ENCODE data around the gene MMADHC. TPM values are rescaled to one million over a fixed set of nuclear protein-coding genes. Genes with fewer than 3 reads are reported as not detected.

Gene MMADHC
- total and polyA plus RNA-seq, 9 of the 15 experiments (the other 6 are each of a cell fraction or from before 2014, with no cell fraction given) = 187 to 850 (median 271) TPM

DNA sequence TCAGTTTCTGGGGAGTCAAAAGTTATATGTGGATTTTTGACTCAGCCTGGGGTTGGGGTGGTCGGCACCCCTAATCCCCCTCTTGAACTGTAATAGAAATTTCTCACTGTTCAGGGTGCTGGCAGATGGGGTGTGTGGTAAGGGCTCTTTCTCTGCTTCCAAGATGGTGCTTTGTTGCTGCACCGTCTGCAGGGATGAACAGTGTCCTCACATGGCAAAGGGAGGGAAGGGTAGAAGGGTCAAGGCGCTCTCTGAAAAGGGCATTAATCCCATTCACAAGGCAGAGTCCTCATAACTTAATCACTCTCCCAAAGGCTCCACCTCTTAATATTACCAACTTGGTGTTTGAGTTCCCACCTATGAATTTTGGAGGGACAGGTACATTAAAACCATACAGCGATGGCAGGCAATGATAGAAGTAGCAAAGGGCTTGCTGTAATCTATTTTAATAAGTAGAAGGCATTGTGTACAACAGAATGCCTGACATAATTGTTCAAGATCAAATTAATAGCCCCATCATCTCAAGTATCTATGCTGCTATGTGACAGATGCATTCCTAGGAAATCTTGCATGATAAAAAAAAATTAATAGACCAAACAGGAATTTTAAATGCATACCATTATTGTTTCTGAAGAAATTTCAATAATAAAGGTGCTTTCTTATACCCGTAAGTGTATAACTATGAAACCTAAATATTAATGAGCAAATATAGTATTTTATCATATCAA, 28.1 kb downstream of the MMADHC start (continued):
- TF ChIP-seq, protein P1, sequence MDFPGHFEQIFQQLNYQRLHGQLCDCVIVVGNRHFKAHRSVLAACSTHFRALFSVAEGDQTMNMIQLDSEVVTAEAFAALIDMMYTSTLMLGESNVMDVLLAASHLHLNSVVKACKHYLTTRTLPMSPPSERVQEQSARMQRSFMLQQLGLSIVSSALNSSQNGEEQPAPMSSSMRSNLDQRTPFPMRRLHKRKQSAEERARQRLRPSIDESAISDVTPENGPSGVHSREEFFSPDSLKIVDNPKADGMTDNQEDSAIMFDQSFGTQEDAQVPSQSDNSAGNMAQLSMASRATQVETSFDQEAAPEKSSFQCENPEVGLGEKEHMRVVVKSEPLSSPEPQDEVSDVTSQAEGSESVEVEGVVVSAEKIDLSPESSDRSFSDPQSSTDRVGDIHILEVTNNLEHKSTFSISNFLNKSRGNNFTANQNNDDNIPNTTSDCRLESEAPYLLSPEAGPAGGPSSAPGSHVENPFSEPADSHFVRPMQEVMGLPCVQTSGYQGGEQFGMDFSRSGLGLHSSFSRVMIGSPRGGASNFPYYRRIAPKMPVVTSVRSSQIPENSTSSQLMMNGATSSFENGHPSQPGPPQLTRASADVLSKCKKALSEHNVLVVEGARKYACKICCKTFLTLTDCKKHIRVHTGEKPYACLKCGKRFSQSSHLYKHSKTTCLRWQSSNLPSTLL (IDR thresholded peaks at IDR 0.05) = no peak
- TF ChIP-seq NCOR1 (IDR thresholded peaks at IDR 0.05) (no peak), BCOR (IDR thresholded peaks at IDR 0.05) (no peak)
- TF ChIP-seq, protein P2, sequence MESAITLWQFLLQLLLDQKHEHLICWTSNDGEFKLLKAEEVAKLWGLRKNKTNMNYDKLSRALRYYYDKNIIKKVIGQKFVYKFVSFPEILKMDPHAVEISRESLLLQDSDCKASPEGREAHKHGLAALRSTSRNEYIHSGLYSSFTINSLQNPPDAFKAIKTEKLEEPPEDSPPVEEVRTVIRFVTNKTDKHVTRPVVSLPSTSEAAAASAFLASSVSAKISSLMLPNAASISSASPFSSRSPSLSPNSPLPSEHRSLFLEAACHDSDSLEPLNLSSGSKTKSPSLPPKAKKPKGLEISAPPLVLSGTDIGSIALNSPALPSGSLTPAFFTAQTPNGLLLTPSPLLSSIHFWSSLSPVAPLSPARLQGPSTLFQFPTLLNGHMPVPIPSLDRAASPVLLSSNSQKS (CRISPR knock-in tag; IDR thresholded peaks at IDR 0.05) = no peak

DNA sequence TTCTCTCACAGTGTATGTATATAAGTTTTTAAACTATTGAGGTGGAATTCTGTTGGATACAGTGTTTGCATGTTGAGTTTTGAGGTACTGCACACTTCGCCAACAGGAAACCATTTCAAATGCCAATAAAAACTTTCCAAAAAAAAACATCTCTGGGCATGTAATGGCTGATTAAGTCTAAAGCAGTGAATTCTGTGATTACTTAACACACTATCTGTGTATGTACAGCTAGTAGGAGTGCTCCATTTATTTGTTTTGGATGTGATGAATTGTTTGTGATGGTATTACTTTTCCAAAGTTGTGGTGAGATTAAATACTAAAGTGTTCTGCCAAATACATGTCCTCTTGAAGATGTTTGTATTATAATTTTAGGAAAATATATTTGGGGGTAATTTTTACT, 31.1 kb downstream of the MMADHC start:
- no peak for TF ChIP-seq FOS (IDR thresholded peaks at IDR 0.05; ENCODE audit: extremely low read depth, insufficient read length)
- TF ChIP-seq NELFE (IDR thresholded peaks at IDR 0.05; ENCODE audit: insufficient read depth, insufficient read length) = no peak
- TF ChIP-seq KAT8 (IDR thresholded peaks at IDR 0.05; ENCODE audit: low read depth) = no peak
- no peak for TF ChIP-seq DDX20 (tag; IDR thresholded peaks at IDR 0.05; ENCODE audit: low read depth)
- TF ChIP-seq HMG20A (CRISPR knock-in tag; conservative IDR thresholded peaks at IDR 0.05) = no peak
- no peak for TF ChIP-seq NONO (IDR thresholded peaks at IDR 0.05; ENCODE audit: low read depth in 2 of 2, low read length in 1 of 2)
- TF ChIP-seq CHD2 (IDR thresholded peaks at IDR 0.05; ENCODE audit: low read depth, low read length) = no peak
- TF ChIP-seq ERF (CRISPR knock-in tag; IDR thresholded peaks at IDR 0.05) = no peak
- TF ChIP-seq NR2F6 (CRISPR knock-in tag; IDR thresholded peaks at IDR 0.05) = no peak
- TF ChIP-seq HNRNPLL (IDR thresholded peaks at IDR 0.05; ENCODE audit: low read depth, low read length, poor library complexity, severe bottlenecking) = no peak
- no peak for TF ChIP-seq TBL1XR1 (IDR thresholded peaks at IDR 0.05; ENCODE audit: low read length in 2 of 2)
- TF ChIP-seq, protein P3, sequence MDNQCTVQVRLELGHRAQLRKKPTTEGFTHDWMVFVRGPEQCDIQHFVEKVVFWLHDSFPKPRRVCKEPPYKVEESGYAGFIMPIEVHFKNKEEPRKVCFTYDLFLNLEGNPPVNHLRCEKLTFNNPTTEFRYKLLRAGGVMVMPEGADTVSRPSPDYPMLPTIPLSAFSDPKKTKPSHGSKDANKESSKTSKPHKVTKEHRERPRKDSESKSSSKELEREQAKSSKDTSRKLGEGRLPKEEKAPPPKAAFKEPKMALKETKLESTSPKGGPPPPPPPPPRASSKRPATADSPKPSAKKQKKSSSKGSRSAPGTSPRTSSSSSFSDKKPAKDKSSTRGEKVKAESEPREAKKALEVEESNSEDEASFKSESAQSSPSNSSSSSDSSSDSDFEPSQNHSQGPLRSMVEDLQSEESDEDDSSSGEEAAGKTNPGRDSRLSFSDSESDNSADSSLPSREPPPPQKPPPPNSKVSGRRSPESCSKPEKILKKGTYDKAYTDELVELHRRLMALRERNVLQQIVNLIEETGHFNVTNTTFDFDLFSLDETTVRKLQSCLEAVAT (IDR thresholded peaks at IDR 0.05) = no peak
- TF ChIP-seq TSC22D4 (tag; IDR thresholded peaks at IDR 0.05) = no peak
- TF ChIP-seq SIN3B (IDR thresholded peaks at IDR 0.05; ENCODE audit: low read depth) = no peak
- Histone ChIP-seq H3K4me3 (no peak overlapping the region), H3K9ac (ENCODE audit: insufficient read depth in 1 of 2, low read depth in 2 of 2, low read length in 2 of 2) (no peak overlapping the region), H3K79me2 (ENCODE audit: control insufficient read depth, insufficient read depth, low read length) (no peaks in the 10 kb centered on the region), H4K20me1 (replicated peaks; ENCODE audit: control insufficient read depth, insufficient read depth, low read length) (no peaks in the 10 kb centered on the region), H3K4me2 (ENCODE audit: insufficient read depth, low read length) (no peak overlapping the region), H3K9me1 (ENCODE audit: control insufficient read depth, insufficient read depth, low read length) (no peaks in the 10 kb centered on the region), H2AFZ (ENCODE audit: low read depth, low read length) (no peak overlapping the region), H3K27me3 (ENCODE audit: control insufficient read depth in 2 of 2, insufficient read depth in 2 of 2, low read length in 2 of 2) (peaks cover 0 to 5% of the 10 kb centered on the region in 2 experiments; a peak in 1 of 5 replicates), H3K4me1 (replicated peaks in 1 of 2; ENCODE audit: control insufficient read depth in 2 of 2, insufficient read depth in 2 of 2, low read length in 2 of 2) (no peaks in the 10 kb centered on the region), H3K9me3 (replicated peaks; ENCODE audit: control insufficient read depth, insufficient read depth, low read depth, low read length) (no peaks in the 10 kb centered on the region), H3K36me3 (ENCODE audit: control insufficient read depth, insufficient read depth, low read length) (no peaks in the 10 kb centered on the region), H3K27ac (ENCODE audit: extremely low read depth, low read depth, low read length) (no peak overlapping the region)
- BruUV-seq (replicated peaks) = no TSS peak
- intact Hi-C loops (cut with micrococcal nuclease) = no loop called here
- ChIA-PET CTCF (ENCODE audit: low intra/inter-chr PET ratio) (interaction anchor here (1.2 kb wide), 1 partner anchor 9 kb away, joined by 3 read pairs; no protein-coding TSS in a partner anchor), POLR2A (no interaction called here)
- 0% methylated on average over 1 of the region's 1 CpG for WGBS (ENCODE audit: insufficient coverage, low coverage, missing lambda C conversion rate)
- FAIRE-seq (no peak), DNase-seq (ENCODE audit: extremely low read depth in 1 of 4, low spot score in 3 of 4) (no peak), ATAC-seq (no peak)
- in situ Hi-C loops (cut with MboI) = loop anchor here (25.0 kb wide), 1 partner anchor 894 kb away; no protein-coding TSS in a partner anchor

Measured in K562 (cell line).